HFFc6 (cell line): ENCODE measurements around the gene COL28A1. TPM values are rescaled to one million over a fixed set of nuclear protein-coding genes. Genes with fewer than 3 reads are reported as not detected.

Experiments
- DNase-seq: peaks from one replicate; pipeline ENCODE4 v3.0.0-alpha.2; 2018
- H3K27ac Mint-ChIP-seq: 2 replicates; pipeline ENCODE4 v1.8.0; 2020; ENCODE audit warnings: mild to moderate bottlenecking, mixed read lengths
- H3K27me3 Mint-ChIP-seq: 2 replicates; pipeline ENCODE4 v1.8.0; 2021; ENCODE audit warnings: mild to moderate bottlenecking, moderate library complexity, mixed read lengths; ENCODE audit not compliant: insufficient read depth
- H3K36me3 Mint-ChIP-seq: 2 replicates; pipeline ENCODE4 v1.8.0; 2021; ENCODE audit warnings: low read depth, mixed read lengths
- H3K4me1 Mint-ChIP-seq: 2 replicates; pipeline ENCODE4 v1.8.0; 2020; ENCODE audit warnings: low read depth, mixed read lengths
- H3K4me3 Mint-ChIP-seq: 2 replicates; pipeline ENCODE4 v1.8.0; 2020; ENCODE audit warnings: mild to moderate bottlenecking, moderate library complexity, mixed read lengths
- H3K9me3 Mint-ChIP-seq: 2 replicates; pipeline ENCODE4 v1.8.0; 2020; ENCODE audit warnings: mild to moderate bottlenecking, mixed read lengths
- CTCF ChIP-seq: fragments of 200-600 bp; sonication (generic); IDR thresholded peaks from 2 replicates; pipeline ENCODE4 v1.5.0; 2021; ENCODE audit warnings: antibody characterized with exemption, mild to moderate bottlenecking
- total RNA-seq, 6 experiments: library from RNA; stranded (reverse); fragmentation: NEBNext Ultra II Directional; extraction: Animal tissue kit (Norgen Biotek cat#: 25700); gene quantifications; 2 replicates in 1 of 6; 3 replicates in 5 of 6; pipeline ENCODE4 v1.2.3, GENCODE V29; 2021

COL28A1 gene
- total RNA-seq, 6 experiments from 2014 or later: 0.07 to 0.14 TPM; not detected in 4

GRCh38 chr7:7519528-7519927 lies 16.1 kb downstream of the COL28A1 start:
- H3K4me3 Mint-ChIP-seq: no peak overlapping the region
- no peaks in the 10 kb centered on the region; the same call in 1 of the 2 replicates for H3K27me3 Mint-ChIP-seq
- no peaks in the 10 kb centered on the region for H3K9me3 Mint-ChIP-seq
- peaks cover 28% of the 10 kb centered on the region for H3K4me1 Mint-ChIP-seq
- H3K27ac Mint-ChIP-seq: no peak overlapping the region
- no peak for DNase-seq
- no peaks in the 10 kb centered on the region for H3K36me3 Mint-ChIP-seq
- no peak for TF ChIP-seq CTCF

DNA sequence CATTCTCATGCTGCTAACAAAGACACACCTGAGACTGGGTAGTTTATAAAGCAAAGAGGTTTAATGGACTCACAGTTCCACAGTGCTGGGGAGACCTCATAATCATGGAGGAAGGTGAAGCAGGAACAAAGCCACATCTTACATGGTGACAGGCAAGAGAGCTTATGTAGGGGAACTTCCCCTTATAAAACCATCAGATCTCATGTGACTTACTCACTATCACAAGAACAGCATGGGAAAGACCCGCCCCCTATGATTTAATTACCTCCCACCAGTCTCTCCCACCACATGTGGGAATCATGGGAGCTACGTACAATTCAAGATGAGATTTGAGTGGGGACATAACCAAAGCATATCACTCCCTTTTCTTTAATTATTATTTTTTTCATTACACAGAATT lies 16.6 kb downstream of the COL28A1 start:
- no peak for DNase-seq
- Mint-ChIP-seq H3K27ac (no peak overlapping the region), H3K4me1 (peaks cover 29% of the 10 kb centered on the region), H3K9me3 (no peaks in the 10 kb centered on the region), H3K27me3 (no peaks in the 10 kb centered on the region; the same call in 1 of the 2 replicates), H3K4me3 (no peak overlapping the region), H3K36me3 (no peaks in the 10 kb centered on the region)
- TF ChIP-seq CTCF: no peak

GRCh38 chr7:7517754-7518153 lies 17.9 kb downstream of the COL28A1 start:
- DNase-seq: no peak
- peaks cover 39% of the 10 kb centered on the region for H3K4me1 Mint-ChIP-seq
- H3K27ac Mint-ChIP-seq: no peak overlapping the region
- no peak overlapping the region for H3K4me3 Mint-ChIP-seq
- H3K36me3 Mint-ChIP-seq: no peaks in the 10 kb centered on the region
- H3K9me3 Mint-ChIP-seq: no peaks in the 10 kb centered on the region
- TF ChIP-seq CTCF: no peak
- no peaks in the 10 kb centered on the region; the same call in 1 of the 2 replicates for H3K27me3 Mint-ChIP-seq

DNA sequence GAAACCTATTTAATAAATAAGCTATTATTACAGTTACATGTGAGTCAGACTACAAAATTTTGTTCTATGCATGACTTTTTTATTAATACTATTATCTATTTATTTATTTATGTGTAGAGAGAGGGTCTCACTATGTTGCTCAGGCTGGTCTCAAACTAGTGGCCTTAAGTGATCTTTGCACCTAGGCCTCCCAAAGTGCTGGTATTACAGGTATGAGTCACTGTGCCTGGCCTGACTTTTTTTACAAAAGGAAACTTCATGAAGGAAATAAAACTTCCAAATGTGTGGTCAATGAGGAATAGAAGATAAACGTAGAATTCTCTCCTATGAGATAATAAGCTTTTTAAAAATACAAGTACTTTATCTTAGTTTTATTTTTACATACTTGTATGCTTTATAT lies 19.0 kb downstream of the COL28A1 start:
- no peak for TF ChIP-seq CTCF
- H3K9me3 Mint-ChIP-seq: no peaks in the 10 kb centered on the region

GRCh38 chr7:7516156-7516555 lies 19.5 kb downstream of the COL28A1 start:
- Mint-ChIP-seq H3K36me3 (no peaks in the 10 kb centered on the region), H3K9me3 (no peaks in the 10 kb centered on the region), H3K4me1 (peaks cover 30% of the 10 kb centered on the region), H3K27me3 (no peaks in the 10 kb centered on the region; the same call in 1 of the 2 replicates), H3K27ac (no peak overlapping the region), H3K4me3 (no peak overlapping the region)
- TF ChIP-seq CTCF: no peak
- DNase-seq: no peak

More for the DNA sequence above, 19.0 kb downstream of the COL28A1 start:
- Mint-ChIP-seq H3K36me3 (no peaks in the 10 kb centered on the region), H3K4me1 (peaks cover 34% of the 10 kb centered on the region), H3K27me3 (no peaks in the 10 kb centered on the region; the same call in 1 of the 2 replicates), H3K27ac (no peak overlapping the region), H3K4me3 (no peak overlapping the region)
- no peak for DNase-seq
